GM12878 (cell line): ENCODE data around the gene HID1. TPM values are rescaled to one million over a fixed set of nuclear protein-coding genes. Genes with fewer than 3 reads are reported as not detected.

Experiments used
- ATAC-seq: fragments of 200-7000 bp; cut with Tn5 transposase; 3 replicates; pipeline ENCODE4 v1.9.1; 2020; ENCODE audit warnings: mild to moderate bottlenecking, moderate library complexity
- BruUV-seq: library from RNA; stranded (reverse); fragments of 400-500 nt; replicated peaks from 2 replicates; lab custom pipeline; 2021; lab: Mats Ljungman, UMichigan
- CTCF ChIA-PET: fragments of 300-600 bp; sonication (Branson Sonifier 250); formaldehyde crosslinking; extraction: SDS; loops from one replicate; lab custom pipeline; 2021; ENCODE audit warnings: inconsistent platforms; lab: Yijun Ruan, JAX
- POLR2A ChIA-PET: fragments of 350-600 bp; formaldehyde crosslinking; extraction: SDS; loops from one replicate; lab custom pipeline; 2021; ENCODE audit warnings: inconsistent platforms; lab: Charles Lee
- RAD21 ChIA-PET: fragments of 300-600 bp; sonication (Branson Sonifier 250); formaldehyde crosslinking; loops from one replicate; lab custom pipeline; 2023; ENCODE audit warnings: antibody characterized with exemption; ENCODE audit not compliant: unreplicated experiment; lab: Charles Lee
- SMC1A ChIA-PET: fragments of 300-600 bp; sonication (Branson Sonifier 250); formaldehyde crosslinking; loops from one replicate; lab custom pipeline; 2023; ENCODE audit not compliant: unreplicated experiment, uncharacterized antibody; lab: Charles Lee
- DNase-seq: peaks from one replicate; pipeline ENCODE4 v3.0.0-alpha.2; 2011; ENCODE audit warnings: low read depth, low spot score
- FAIRE-seq: peaks from 3 replicates; lab custom pipeline; 2011; peaks lifted over from hg19 to GRCh38; lab: Jason Lieb, UNC
- H2AFZ ChIP-seq: 2 replicates; pipeline ENCODE4 v1.6.0; 2011; ENCODE audit warnings: low read depth, low read length, control low read depth; ENCODE audit not compliant: control insufficient read depth
- H3K27ac ChIP-seq: 2 replicates; pipeline ENCODE4 v1.5.1; 2011; ENCODE audit warnings: control low read depth; ENCODE audit not compliant: control insufficient read depth, insufficient read depth
- H3K27me3 ChIP-seq, 2 experiments: replicated peaks in 1 of 2; 2 replicates each; pipeline versions ENCODE4 v1.6.0 to v1.6.1; 2011; ENCODE audit warnings: low read length in 1 of 2; ENCODE audit not compliant: control insufficient read depth in 2 of 2, insufficient read depth in 2 of 2
- H3K36me3 ChIP-seq, 2 experiments: 2 replicates each; pipeline ENCODE4 v1.5.1; 2011; ENCODE audit warnings: low read length in 1 of 2; ENCODE audit not compliant: control insufficient read depth in 2 of 2, insufficient read depth in 2 of 2
- H3K4me1 ChIP-seq: 2 replicates; pipeline ENCODE4 v1.6.1; 2011; ENCODE audit warnings: mild to moderate bottlenecking, low read length, moderate library complexity, mixed read lengths; ENCODE audit not compliant: control insufficient read depth, insufficient read depth
- H3K4me2 ChIP-seq: 2 replicates; pipeline ENCODE4 v1.6.0; 2011; ENCODE audit warnings: control low read depth; ENCODE audit not compliant: control insufficient read depth, insufficient read depth
- H3K4me3 ChIP-seq: fragments of 200-600 bp; sonication (generic); 2 replicates; pipeline ENCODE4 v1.5.1; 2016
- H3K79me2 ChIP-seq: 2 replicates; pipeline ENCODE4 v1.6.0; 2011; ENCODE audit warnings: low read length; ENCODE audit not compliant: control insufficient read depth, insufficient read depth
- H3K9ac ChIP-seq: 2 replicates; pipeline ENCODE4 v1.8.0; 2011; ENCODE audit warnings: low read length, control low read depth, mixed read lengths; ENCODE audit not compliant: control insufficient read depth, insufficient read depth
- H3K9me3 ChIP-seq: replicated peaks from 3 replicates; pipeline ENCODE4 v1.5.1; 2011; ENCODE audit warnings: mild to moderate bottlenecking, low read length; ENCODE audit not compliant: control insufficient read depth, insufficient read depth
- H4K20me1 ChIP-seq: 2 replicates; pipeline ENCODE4 v1.6.0; 2011; ENCODE audit not compliant: control insufficient read depth, insufficient read depth
- BHLHE40 ChIP-seq, 2 experiments: fragments of 450-650 bp in 1 of 2; IDR thresholded peaks; 2 replicates each; pipeline ENCODE4 v1.6.1; 2011 to 2017; ENCODE audit warnings: low read depth in 2 of 2, borderline replicate concordance in 1 of 2, improper control_type of control experiment in 1 of 2, low read length in 1 of 2, mild to moderate bottlenecking in 1 of 2
- CBFB ChIP-seq: IDR thresholded peaks from 2 replicates; pipeline ENCODE4 v1.6.1; 2016; ENCODE audit warnings: antibody characterized with exemption, low read depth
- CREB1 ChIP-seq: IDR thresholded peaks from 2 replicates; pipeline ENCODE4 v1.6.1; 2012; ENCODE audit warnings: low read depth, mild to moderate bottlenecking, inconsistent platforms
- EGR1 ChIP-seq, 2 experiments: IDR thresholded peaks; 1 replicate in 1 of 2; 2 replicates in 1 of 2; pipeline ENCODE4 v1.6.1; 2011 to 2012; ENCODE audit warnings: low read depth in 2 of 2, low read length in 2 of 2, borderline replicate concordance in 1 of 2, mild to moderate bottlenecking in 1 of 2, moderate library complexity in 1 of 2
- EP300 ChIP-seq, 2 experiments: fragments of 150-350 bp in 1 of 2; IDR thresholded peaks; 2 replicates each; pipeline ENCODE4 v1.6.1; 2011 to 2012; ENCODE audit warnings: low read depth in 2 of 2, low read length in 2 of 2, borderline replicate concordance in 1 of 2, improper control_type of control experiment in 1 of 2, inconsistent platforms in 1 of 2; ENCODE audit not compliant: control insufficient read depth in 1 of 2
- EZH2 ChIP-seq: IDR thresholded peaks from 2 replicates; pipeline ENCODE4 v1.6.1; 2012; ENCODE audit warnings: low read depth, mild to moderate bottlenecking, control low read depth, inconsistent platforms, low read length, borderline replicate concordance; ENCODE audit not compliant: control insufficient read depth
- FOXK2 ChIP-seq: fragments of 450-650 bp; IDR thresholded peaks from 2 replicates; pipeline ENCODE4 v1.6.1; 2017; ENCODE audit warnings: mild to moderate bottlenecking, moderate library complexity
- NRF1 ChIP-seq: conservative IDR thresholded peaks from 2 replicates; pipeline ENCODE4 v1.6.1; 2011; ENCODE audit warnings: mild to moderate bottlenecking, low read depth, low read length, improper control_type of control experiment
- PML ChIP-seq: IDR thresholded peaks from 2 replicates; pipeline ENCODE4 v1.6.1; 2012; ENCODE audit warnings: low read length, inconsistent platforms
- YBX1 ChIP-seq: fragments of 450-650 bp; IDR thresholded peaks from 2 replicates; pipeline ENCODE4 v1.6.1; 2016; ENCODE audit warnings: antibody characterized with exemption
- ZBTB11 ChIP-seq: fragments of 450-650 bp; formaldehyde crosslinking; IDR thresholded peaks from 2 replicates; pipeline ENCODE4 v1.5.0; 2022; ENCODE audit warnings: mild to moderate bottlenecking, missing genetic modification characterization
- WGBS: methylation state at CpG from one replicate; pipeline ENCODE4 v1.1.6; 2016; ENCODE audit warnings: low lambda C conversion rate; ENCODE audit not compliant: insufficient replicate concordance, insufficient coverage; ENCODE audit errors: missing lambda C conversion rate; 5-methylcytosine and 5-hydroxymethylcytosine counted together
- in situ Hi-C: fragments of 300-500 bp; cut with MboI; formaldehyde crosslinking; loops from 9 replicates; pipeline ENCODE4 v1.14.3; 2018; ENCODE audit warnings: mixed read lengths
- intact Hi-C: fragments of 100-400 bp; cut with micrococcal nuclease; formaldehyde crosslinking; loops from one replicate; pipeline ENCODE4 v1.14.2; 2022; ENCODE audit not compliant: unreplicated experiment
- polyA plus RNA-seq, 11 experiments: library from polyadenylated mRNA; depleted of rRNA in 4 of 11; unstranded in 6 of 11; stranded (reverse) in 5 of 11; fragments of >200 nt; fragmentation: Nextera tagmentation in 4 of 11; fragmentation: Illumina TruSeq in 1 of 11; extraction: Ambion mirVana in 4 of 11; extraction: Trizol in 1 of 11; gene quantifications; 1 replicate in 1 of 11; 2 replicates in 10 of 11; pipeline versions ENCODE4 v1.2.1 to v1.2.3, GENCODE V29; 2011 to 2016; ENCODE audit warnings: inconsistent platforms in 2 of 11, missing spikeins in 2 of 11, low read depth in 1 of 11
- total RNA-seq, 4 experiments: library from RNA; depleted of rRNA in 3 of 4; stranded (reverse); fragments of >200 nt in 3 of 4; fragmentation: Illumina TruSeq in 1 of 4; extraction: Trizol in 1 of 4; gene quantifications; 2 replicates each; pipeline versions ENCODE4 v1.2.1 to v1.2.3, GENCODE V29; 2013 to 2021
- TF ChIP-seq, protein P1 (sequence below): fragments of 450-650 bp; IDR thresholded peaks from 2 replicates; pipeline ENCODE4 v1.6.1; 2017; ENCODE audit warnings: mild to moderate bottlenecking, moderate library complexity

The HID1 gene
- total and polyA plus RNA-seq, 10 of the 15 experiments (the other 5 are each of a cell fraction or from before 2014, with no cell fraction given) = 0.04 to 0.77 (median 0.32) TPM; not detected in 2

- CTCF ChIA-PET = interaction anchor here (0.5 to 3.9 kb wide), 24 partner anchors 10 to 809 kb away, joined by 3 to 64 read pairs (median 4); partner anchors contain the start of genes MIF4GD and SLC16A5
- in situ Hi-C loops = no loop called here
- H3K9ac ChIP-seq = peak overlapping the region; percentile 89
- H3K4me1 ChIP-seq = peaks cover 8% of the 10 kb centered on the region
- WGBS = 84% methylated on average over 5 of the region's 5 CpGs
- BruUV-seq = TSS peak; percentile 73
- peak overlapping the region; percentile 67 for H3K27ac ChIP-seq
- POLR2A ChIA-PET = interaction anchor here (0.6 to 3.5 kb wide), 13 partner anchors 15 to 1841 kb away, joined by 3 to 11 read pairs (median 4); partner anchors contain the start of genes CDR2L and FDXR
- intact Hi-C loops = no loop called here
- H3K79me2 ChIP-seq = peaks cover 14% of the 10 kb centered on the region
- no peaks in the 10 kb centered on the region; a peak in 1 of 4 replicates for H3K27me3 ChIP-seq
- no peak for FAIRE-seq
- H3K4me2 ChIP-seq = peak overlapping the region; percentile 84
- no peak for DNase-seq
- RAD21 ChIA-PET = interaction anchor here (0.5 to 5.4 kb wide), 9 partner anchors 20 to 277 kb away, joined by 3 to 35 read pairs (median 4); partner anchors contain the start of genes MIF4GD, SLC16A5 and SLC25A19
- no peaks in the 10 kb centered on the region for H3K36me3 ChIP-seq
- H2AFZ ChIP-seq = peak overlapping the region; percentile 92
- no peak for TF ChIP-seq PML
- TF ChIP-seq BHLHE40 (IDR thresholded peaks at IDR 0.05; ENCODE audit: borderline replicate concordance in 1 of 2, low read depth in 2 of 2, low read length in 1 of 2) = no peak
- TF ChIP-seq EGR1 (IDR thresholded peaks at IDR 0.05; ENCODE audit: borderline replicate concordance in 1 of 2, low read depth in 2 of 2, low read length in 2 of 2) = no peak
- no peak for TF ChIP-seq ZBTB11 (CRISPR knock-in tag)
- TF ChIP-seq EP300 (IDR thresholded peaks at IDR 0.05; ENCODE audit: borderline replicate concordance in 1 of 2, control insufficient read depth in 1 of 2, low read depth in 2 of 2, low read length in 2 of 2) = no peak
- TF ChIP-seq CREB1 = no peak
- no peak for TF ChIP-seq EZH2
- no peak for TF ChIP-seq FOXK2
- TF ChIP-seq NRF1 = no peak
- no peak for TF ChIP-seq YBX1
- TF ChIP-seq, protein P1, sequence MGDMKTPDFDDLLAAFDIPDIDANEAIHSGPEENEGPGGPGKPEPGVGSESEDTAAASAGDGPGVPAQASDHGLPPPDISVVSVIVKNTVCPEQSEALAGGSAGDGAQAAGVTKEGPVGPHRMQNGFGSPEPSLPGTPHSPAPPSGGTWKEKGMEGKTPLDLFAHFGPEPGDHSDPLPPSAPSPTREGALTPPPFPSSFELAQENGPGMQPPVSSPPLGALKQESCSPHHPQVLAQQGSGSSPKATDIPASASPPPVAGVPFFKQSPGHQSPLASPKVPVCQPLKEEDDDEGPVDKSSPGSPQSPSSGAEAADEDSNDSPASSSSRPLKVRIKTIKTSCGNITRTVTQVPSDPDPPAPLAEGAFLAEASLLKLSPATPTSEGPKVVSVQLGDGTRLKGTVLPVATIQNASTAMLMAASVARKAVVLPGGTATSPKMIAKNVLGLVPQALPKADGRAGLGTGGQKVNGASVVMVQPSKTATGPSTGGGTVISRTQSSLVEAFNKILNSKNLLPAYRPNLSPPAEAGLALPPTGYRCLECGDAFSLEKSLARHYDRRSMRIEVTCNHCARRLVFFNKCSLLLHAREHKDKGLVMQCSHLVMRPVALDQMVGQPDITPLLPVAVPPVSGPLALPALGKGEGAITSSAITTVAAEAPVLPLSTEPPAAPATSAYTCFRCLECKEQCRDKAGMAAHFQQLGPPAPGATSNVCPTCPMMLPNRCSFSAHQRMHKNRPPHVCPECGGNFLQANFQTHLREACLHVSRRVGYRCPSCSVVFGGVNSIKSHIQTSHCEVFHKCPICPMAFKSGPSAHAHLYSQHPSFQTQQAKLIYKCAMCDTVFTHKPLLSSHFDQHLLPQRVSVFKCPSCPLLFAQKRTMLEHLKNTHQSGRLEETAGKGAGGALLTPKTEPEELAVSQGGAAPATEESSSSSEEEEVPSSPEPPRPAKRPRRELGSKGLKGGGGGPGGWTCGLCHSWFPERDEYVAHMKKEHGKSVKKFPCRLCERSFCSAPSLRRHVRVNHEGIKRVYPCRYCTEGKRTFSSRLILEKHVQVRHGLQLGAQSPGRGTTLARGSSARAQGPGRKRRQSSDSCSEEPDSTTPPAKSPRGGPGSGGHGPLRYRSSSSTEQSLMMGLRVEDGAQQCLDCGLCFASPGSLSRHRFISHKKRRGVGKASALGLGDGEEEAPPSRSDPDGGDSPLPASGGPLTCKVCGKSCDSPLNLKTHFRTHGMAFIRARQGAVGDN = no peak
- no peak for TF ChIP-seq CBFB
- no peaks in the 10 kb centered on the region for H4K20me1 ChIP-seq
- H3K9me3 ChIP-seq = no peaks in the 10 kb centered on the region
- SMC1A ChIA-PET = interaction anchor here (0.7 to 4.8 kb wide), 14 partner anchors 12 to 400 kb away, joined by 3 to 23 read pairs (median 4); partner anchors contain the start of gene NT5C
- ATAC-seq = no peak
- H3K4me3 ChIP-seq = peak overlapping the region; percentile 94; the same call in 1 of the 2 replicates
Measured at GRCh38 chr17:75012096-75012345, 39.5 kb upstream of the HID1 start.
